IMR-90 (cell line): ENCODE results near the gene KIAA1586. TPM values are rescaled to one million over a fixed set of nuclear protein-coding genes. Genes with fewer than 3 reads are reported as not detected.

Experiments used
- ATAC-seq: fragments of 200-7000 bp; cut with Tn5 transposase; 2 replicates; pipeline ENCODE4 v1.9.1; 2020; ENCODE audit warnings: low read depth, mild to moderate bottlenecking, moderate library complexity
- BruUV-seq: library from RNA; stranded (reverse); fragments of 400-500 nt; replicated peaks from 2 replicates; lab custom pipeline; 2021; lab: Mats Ljungman, UMichigan
- CTCF ChIA-PET: fragments of 300-600 bp; formaldehyde crosslinking; extraction: SDS; loops from one replicate; lab custom pipeline; 2021; ENCODE audit warnings: antibody characterized with exemption; lab: Yijun Ruan, JAX
- POLR2A ChIA-PET: fragments of 300-600 bp; sonication (Branson Sonifier 250); formaldehyde crosslinking; loops from one replicate; lab custom pipeline; 2022; ENCODE audit warnings: antibody characterized with exemption; ENCODE audit not compliant: unreplicated experiment; lab: Charles Lee
- DNase-seq: peaks from one replicate; pipeline ENCODE4 v3.0.0; 2013
- H2AFZ ChIP-seq: replicated peaks from 2 replicates; pipeline ENCODE3; 2013; ENCODE audit warnings: low read length, mild to moderate bottlenecking; ENCODE audit not compliant: poor library complexity
- H2AK5ac ChIP-seq: 2 replicates; pipeline ENCODE4 v1.6.1; 2013; ENCODE audit warnings: low read depth, low read length, inconsistent platforms
- H2AK9ac ChIP-seq: replicated peaks from 2 replicates; pipeline ENCODE3; 2013; ENCODE audit warnings: mild to moderate bottlenecking, low read depth, low read length, moderate library complexity; ENCODE audit not compliant: poor library complexity
- H2BK120ac ChIP-seq: 2 replicates; pipeline ENCODE4 v1.6.1; 2013; ENCODE audit warnings: low read depth, low read length, inconsistent platforms
- H2BK15ac ChIP-seq: 3 replicates; pipeline ENCODE4 v1.6.1; 2013; ENCODE audit warnings: low read depth, low read length, inconsistent platforms
- H2BK20ac ChIP-seq: 2 replicates; pipeline ENCODE4 v1.6.1; 2013; ENCODE audit warnings: low read depth, mild to moderate bottlenecking, inconsistent platforms, low read length, moderate library complexity
- H2BK5ac ChIP-seq: 2 replicates; pipeline ENCODE4 v1.6.1; 2013; ENCODE audit warnings: mild to moderate bottlenecking, low read depth, low read length, inconsistent platforms; ENCODE audit not compliant: poor library complexity, severe bottlenecking
- H3K14ac ChIP-seq: replicated peaks from 2 replicates; pipeline ENCODE4 v1.6.1; 2013; ENCODE audit warnings: low read depth, low read length, inconsistent platforms
- H3K18ac ChIP-seq: 2 replicates; pipeline ENCODE4 v1.6.1; 2013; ENCODE audit warnings: low read depth, low read length, control low read depth
- H3K23ac ChIP-seq: 2 replicates; pipeline ENCODE4 v1.6.1; 2013; ENCODE audit warnings: low read depth, low read length, inconsistent platforms
- H3K27ac ChIP-seq: 2 replicates; pipeline ENCODE4 v1.5.1; 2013; ENCODE audit warnings: mild to moderate bottlenecking, control low read depth, low read length; ENCODE audit not compliant: insufficient read depth
- H3K27me3 ChIP-seq: 2 replicates; pipeline ENCODE4 v1.6.1; 2013; ENCODE audit warnings: low read length; ENCODE audit not compliant: control insufficient read depth, insufficient read depth
- H3K36me3 ChIP-seq: 2 replicates; pipeline ENCODE4 v1.6.1; 2013; ENCODE audit warnings: low read length, mixed read lengths; ENCODE audit not compliant: control insufficient read depth, insufficient read depth
- H3K4ac ChIP-seq: 2 replicates; pipeline ENCODE4 v1.6.1; 2013; ENCODE audit warnings: low read depth, low read length, inconsistent platforms
- H3K4me1 ChIP-seq: 2 replicates; pipeline ENCODE4 v1.6.1; 2013; ENCODE audit warnings: low read length, mixed read lengths; ENCODE audit not compliant: control insufficient read depth, insufficient read depth
- H3K4me2 ChIP-seq: 2 replicates; pipeline ENCODE4 v1.6.1; 2013; ENCODE audit warnings: low read depth, mild to moderate bottlenecking, control low read depth, low read length, moderate library complexity
- H3K4me3 ChIP-seq: 2 replicates; pipeline ENCODE4 v1.5.1; 2013; ENCODE audit warnings: low read depth, mild to moderate bottlenecking, control low read depth, low read length, moderate library complexity; ENCODE audit not compliant: insufficient read depth
- H3K56ac ChIP-seq: 2 replicates; pipeline ENCODE4 v1.6.1; 2013; ENCODE audit warnings: low read length, inconsistent platforms; ENCODE audit not compliant: insufficient read depth; ENCODE audit errors: extremely low read depth
- H3K79me1 ChIP-seq, 2 experiments: 2 replicates each; pipeline ENCODE4 v1.6.1; 2013; ENCODE audit warnings: low read length in 2 of 2, inconsistent platforms in 1 of 2, low read depth in 1 of 2
- H3K9ac ChIP-seq: 2 replicates; pipeline ENCODE4 v1.6.1; 2013; ENCODE audit warnings: low read depth, low read length, control low read depth
- H3K9me1 ChIP-seq: 2 replicates; pipeline ENCODE4 v1.6.1; 2013; ENCODE audit warnings: low read length, inconsistent platforms; ENCODE audit not compliant: insufficient read depth
- H3K9me3 ChIP-seq: 2 replicates; pipeline ENCODE4 v1.6.1; 2013; ENCODE audit warnings: low read length; ENCODE audit not compliant: control insufficient read depth, insufficient read depth
- H4K20me1 ChIP-seq: 2 replicates; pipeline ENCODE4 v1.6.1; 2013; ENCODE audit warnings: low read length, inconsistent platforms; ENCODE audit not compliant: insufficient read depth
- H4K5ac ChIP-seq: 2 replicates; pipeline ENCODE4 v1.6.1; 2013; ENCODE audit warnings: mild to moderate bottlenecking, low read depth, low read length, control low read depth
- H4K8ac ChIP-seq, 2 experiments: 2 replicates each; pipeline ENCODE4 v1.6.1; 2013; ENCODE audit warnings: low read depth in 2 of 2, low read length in 2 of 2, control low read depth in 1 of 2, inconsistent platforms in 1 of 2
- H4K91ac ChIP-seq: 2 replicates; pipeline ENCODE4 v1.6.1; 2013; ENCODE audit warnings: low read depth, low read length, inconsistent platforms; ENCODE audit not compliant: insufficient read depth
- POLR2A ChIP-seq: IDR thresholded peaks from 2 replicates; pipeline ENCODE4 v1.6.1; 2012; ENCODE audit warnings: mild to moderate bottlenecking, low read depth, low read length
- RFX5 ChIP-seq: IDR thresholded peaks from 2 replicates; pipeline ENCODE4 v1.8.0; 2012; ENCODE audit warnings: low read depth, mild to moderate bottlenecking, low read length, moderate library complexity
- USF2 ChIP-seq: fragments of 150-350 bp; IDR thresholded peaks from 2 replicates; pipeline ENCODE4 v1.6.1; 2017; ENCODE audit warnings: mild to moderate bottlenecking, antibody characterized with exemption, low read length, low read depth
- WGBS, 2 experiments: methylation state at CpG; one replicate each; pipeline versions ENCODE4 v1.1.5 to v1.1.7; 2013; ENCODE audit warnings: missing lambda C conversion rate in 2 of 2; ENCODE audit not compliant: insufficient read length in 1 of 2; ENCODE audit errors: extremely low coverage in 2 of 2; 5-methylcytosine and 5-hydroxymethylcytosine counted together
- dilution Hi-C: fragments of 300-500 bp; cut with HindIII; formaldehyde crosslinking; loops from one replicate; pipeline ENCODE4 v1.14.3; 2018; ENCODE audit warnings: low sequenced_read_pairs; ENCODE audit not compliant: unreplicated experiment
- in situ Hi-C: fragments of 300-500 bp; cut with MboI; formaldehyde crosslinking; loops from 3 replicates; pipeline ENCODE4 v1.14.3; 2019; ENCODE audit warnings: low sequenced_read_pairs, inconsistent platforms, mixed read lengths
- intact Hi-C: fragments of 100-400 bp; cut with micrococcal nuclease; formaldehyde crosslinking; loops from 2 replicates; pipeline ENCODE4 v1.10.0; 2022
- polyA plus RNA-seq, 3 experiments: library from polyadenylated mRNA; depleted of rRNA; stranded (reverse); fragments of >200 nt; gene quantifications; 2 replicates each; pipeline ENCODE4 v1.2.3, GENCODE V29; 2012; ENCODE audit warnings: low replicate concordance in 1 of 3
- total RNA-seq: library from RNA; depleted of rRNA; stranded (reverse); fragments of >200 nt; gene quantifications from 2 replicates; pipeline ENCODE4 v1.2.3, GENCODE V29; 2012
- TF ChIP-seq, protein P1 (sequence below): fragments of 150-350 bp; IDR thresholded peaks from 2 replicates; pipeline ENCODE4 v1.6.1; 2016; ENCODE audit warnings: low read depth, mild to moderate bottlenecking, low read length, moderate library complexity, borderline replicate concordance

KIAA1586 gene
- total and polyA plus RNA-seq, 2 of the 4 experiments (the other 2 are of a cell fraction) = 3.6 to 3.8 TPM

- DNase-seq = no peak
- H2BK120ac ChIP-seq = no peak overlapping the region
- no peak overlapping the region for H4K5ac ChIP-seq
- H4K20me1 ChIP-seq = no peaks in the 10 kb centered on the region
- 96% methylated on average over 4 of the region's 9 CpGs; no CpG with 5 or more reads in 1 of the 2 experiments for WGBS, 2 experiments
- no peak overlapping the region for H3K9ac ChIP-seq
- H3K4me1 ChIP-seq = no peaks in the 10 kb centered on the region
- no peak overlapping the region for H3K4me2 ChIP-seq
- H3K23ac ChIP-seq = no peak overlapping the region
- no peak overlapping the region for H3K14ac ChIP-seq
- no peaks in the 10 kb centered on the region for H3K79me1 ChIP-seq
- H3K9me1 ChIP-seq = no peaks in the 10 kb centered on the region
- H3K4me3 ChIP-seq = no peak overlapping the region
- H3K18ac ChIP-seq = no peak overlapping the region
- no peak overlapping the region for H4K91ac ChIP-seq
- no peak for ATAC-seq
- ChIA-PET CTCF (no interaction called here), POLR2A (no interaction called here)
- H3K36me3 ChIP-seq = no peaks in the 10 kb centered on the region
- H3K9me3 ChIP-seq = peaks cover 8% of the 10 kb centered on the region
- no peak overlapping the region for H3K4ac ChIP-seq
- no peak overlapping the region for H2BK5ac ChIP-seq
- no peak overlapping the region for H3K56ac ChIP-seq
- H2AK5ac ChIP-seq = no peak overlapping the region
- in situ Hi-C loops (no loop called here), intact Hi-C loops (loop anchor here (5.0 kb wide), 1 partner anchor 37 kb away; no protein-coding TSS in a partner anchor), dilution Hi-C loops (no loop called here)
- TF ChIP-seq POLR2A (no peak), RFX5 (no peak), USF2 (no peak)
- TF ChIP-seq, protein P1, sequence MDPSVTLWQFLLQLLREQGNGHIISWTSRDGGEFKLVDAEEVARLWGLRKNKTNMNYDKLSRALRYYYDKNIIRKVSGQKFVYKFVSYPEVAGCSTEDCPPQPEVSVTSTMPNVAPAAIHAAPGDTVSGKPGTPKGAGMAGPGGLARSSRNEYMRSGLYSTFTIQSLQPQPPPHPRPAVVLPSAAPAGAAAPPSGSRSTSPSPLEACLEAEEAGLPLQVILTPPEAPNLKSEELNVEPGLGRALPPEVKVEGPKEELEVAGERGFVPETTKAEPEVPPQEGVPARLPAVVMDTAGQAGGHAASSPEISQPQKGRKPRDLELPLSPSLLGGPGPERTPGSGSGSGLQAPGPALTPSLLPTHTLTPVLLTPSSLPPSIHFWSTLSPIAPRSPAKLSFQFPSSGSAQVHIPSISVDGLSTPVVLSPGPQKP = no peak
- H2AK9ac ChIP-seq = no peak overlapping the region
- H2AFZ ChIP-seq = no peak overlapping the region
- H4K8ac ChIP-seq = no peak overlapping the region
- H3K27me3 ChIP-seq = no peaks in the 10 kb centered on the region
- H2BK15ac ChIP-seq = no peak overlapping the region
- H3K27ac ChIP-seq = no peak overlapping the region
- H2BK20ac ChIP-seq = no peak overlapping the region
- BruUV-seq = no TSS peak
These were observed 17.3 kb upstream of the KIAA1586 start for GRCh38 chr6:57029213-57029612.
